Measurements from ENCODE around the gene ADGRG6. TPM values are rescaled to one million over a fixed set of nuclear protein-coding genes. Genes with fewer than 3 reads are reported as not detected.

Gene ADGRG6
- total RNA-seq, 1 donor from 2014 or later, result 7.7 TPM

GRCh38 chr6:142367061-142367460, 65.3 kb downstream of the ADGRG6 start:
- Histone ChIP-seq H3K4me3 (no peak overlapping the region), H3K4me1 (no peaks in the 10 kb centered on the region), H3K27ac (no peak overlapping the region), H3K27me3 (no peaks in the 10 kb centered on the region), H3K9me3 (no peaks in the 10 kb centered on the region), H3K36me3 (no peaks in the 10 kb centered on the region)
- no peak for DNase-seq (ENCODE audit: low spot score in 2 of 2)
- intact Hi-C loops (cut with DNase I), result no loop called here
- TF ChIP-seq CTCF (IDR thresholded peaks at IDR 0.05), result no peak

GRCh38 chr6:142367501-142368018, 65.8 kb downstream of the ADGRG6 start:
- Histone ChIP-seq H3K27ac (no peak overlapping the region), H3K36me3 (no peaks in the 10 kb centered on the region), H3K4me3 (no peak overlapping the region), H3K4me1 (no peaks in the 10 kb centered on the region), H3K27me3 (no peaks in the 10 kb centered on the region), H3K9me3 (no peaks in the 10 kb centered on the region)
- TF ChIP-seq CTCF (IDR thresholded peaks at IDR 0.05), result no peak
- intact Hi-C loops (cut with DNase I), result no loop called here
- no peak for DNase-seq (ENCODE audit: low spot score in 2 of 2)

- no peaks in the 10 kb centered on the region for H3K4me1 ChIP-seq
- TF ChIP-seq CTCF (IDR thresholded peaks at IDR 0.05), result no peak
- no peak overlapping the region for H3K27ac ChIP-seq
- intact Hi-C loops (cut with DNase I), result no loop called here
- no peak for DNase-seq (ENCODE audit: low spot score in 2 of 2)
- H3K4me3 ChIP-seq, result no peak overlapping the region
- no peaks in the 10 kb centered on the region for H3K9me3 ChIP-seq
- no peaks in the 10 kb centered on the region for H3K27me3 ChIP-seq
- no peaks in the 10 kb centered on the region for H3K36me3 ChIP-seq
These were observed 67.5 kb downstream of the ADGRG6 start for GRCh38 chr6:142369266-142369665.

GRCh38 chr6:142372348-142372747, 70.5 kb downstream of the ADGRG6 start:
- intact Hi-C loops (cut with DNase I), result no loop called here
- DNase-seq (ENCODE audit: low spot score in 2 of 2), result no peak
- H3K4me3 ChIP-seq, result no peak overlapping the region
- H3K36me3 ChIP-seq, result no peaks in the 10 kb centered on the region
- no peaks in the 10 kb centered on the region for H3K9me3 ChIP-seq
- TF ChIP-seq CTCF (IDR thresholded peaks at IDR 0.05), result no peak
- H3K4me1 ChIP-seq, result no peaks in the 10 kb centered on the region
- H3K27me3 ChIP-seq, result no peaks in the 10 kb centered on the region
- no peak overlapping the region for H3K27ac ChIP-seq

- intact Hi-C loops (cut with DNase I), result no loop called here
- Histone ChIP-seq H3K4me3 (no peak overlapping the region), H3K27me3 (no peaks in the 10 kb centered on the region), H3K4me1 (no peaks in the 10 kb centered on the region), H3K27ac (no peak overlapping the region), H3K9me3 (no peaks in the 10 kb centered on the region), H3K36me3 (no peaks in the 10 kb centered on the region)
- no peak for DNase-seq (ENCODE audit: low spot score in 2 of 2)
- TF ChIP-seq CTCF (IDR thresholded peaks at IDR 0.05), result no peak
These were observed 71.7 kb downstream of the ADGRG6 start for GRCh38 chr6:142373268-142374090.

Data from ascending aorta (tissue), 2 donors.